Ascending aorta (tissue), 2 donors: ENCODE measurements around the gene RC3H1. TPM values are rescaled to one million over a fixed set of nuclear protein-coding genes. Genes with fewer than 3 reads are reported as not detected.
"Not testable (repeated sequence)": the region's sequence is repeated elsewhere in the genome, so short reads cannot be mapped to it uniquely, and the experiment has no call there.

Experiments
- DNase-seq, 2 donors: peaks; one replicate each; pipeline ENCODE4 v3.0.0-alpha.2; 2019; ENCODE audit warnings: low spot score in 2 of 2
- H3K27ac ChIP-seq, 2 donors: fragments of 200-600 bp; sonication (generic); one replicate each; pipeline ENCODE4 v1.5.1; 2016 to 2017; ENCODE audit warnings: mild to moderate bottlenecking in 1 of 2
- H3K27me3 ChIP-seq: fragments of 200-600 bp; sonication (generic); one replicate; pipeline ENCODE4 v1.5.1; 2017
- H3K36me3 ChIP-seq, 2 donors: fragments of 200-600 bp; sonication (generic); one replicate each; pipeline ENCODE4 v1.5.1; 2016
- H3K4me1 ChIP-seq, 2 donors: fragments of 200-600 bp; sonication (generic); one replicate each; pipeline ENCODE4 v1.5.1; 2016 to 2017; ENCODE audit warnings: mild to moderate bottlenecking in 1 of 2
- H3K4me3 ChIP-seq, 2 donors: fragments of 200-600 bp; sonication (generic); one replicate each; pipeline ENCODE4 v1.5.1; 2016 to 2017; ENCODE audit warnings: mild to moderate bottlenecking in 1 of 2
- H3K9me3 ChIP-seq, 2 donors: fragments of 200-600 bp; sonication (generic); one replicate each; pipeline ENCODE4 v1.5.1; 2016
- intact Hi-C: fragments of 100-400 bp; cut with DNase I; formaldehyde crosslinking; loops from one replicate; pipeline ENCODE4 v1.15.1; 2023
- total RNA-seq: library from RNA; depleted of rRNA; stranded (reverse); fragments of >200 nt; gene quantifications from one replicate; pipeline ENCODE4 v1.1.0, GENCODE V29; 2016
- TF ChIP-seq, protein P1 (sequence below), 3 experiments: fragments of 200-600 bp in 2 of 3; fragments of 450-650 bp in 1 of 3; sonication (generic) in 2 of 3; IDR thresholded peaks; one replicate each; pipeline ENCODE4 v1.5.1; 2016 to 2019; ENCODE audit warnings: antibody characterized with exemption in 3 of 3, mild to moderate bottlenecking in 1 of 3, moderate library complexity in 1 of 3

Gene RC3H1
- total RNA-seq, 1 donor from 2014 or later: 5.1 TPM

DNA sequence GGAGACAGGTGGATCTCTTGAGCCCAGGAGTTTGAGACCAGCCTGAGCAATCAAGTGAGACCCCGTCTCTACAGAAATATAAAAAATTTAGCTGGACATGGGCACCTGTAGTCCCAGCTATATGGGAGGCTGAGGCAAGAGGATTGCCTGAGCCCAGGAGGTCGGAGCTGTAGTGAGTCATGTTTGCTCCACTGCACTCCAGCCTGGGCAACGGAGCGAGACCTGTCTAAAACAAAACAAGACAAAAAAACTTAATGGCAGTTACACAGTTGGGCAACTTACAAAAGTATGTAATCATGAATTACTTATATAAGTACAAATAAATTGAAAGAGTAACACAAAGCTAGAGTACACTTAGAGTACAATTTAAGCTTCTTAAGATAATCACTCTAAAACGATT lies 25.2 kb downstream of the RC3H1 start:
- no peak overlapping the region for H3K4me3 ChIP-seq
- no peak overlapping the region for H3K27ac ChIP-seq
- no peaks in the 10 kb centered on the region for H3K27me3 ChIP-seq
- H3K9me3 ChIP-seq: no peaks in the 10 kb centered on the region
- peaks cover 6 to 8% of the 10 kb centered on the region in 2 donors for H3K36me3 ChIP-seq
- intact Hi-C loops: no loop called here
- no peak for DNase-seq
- TF ChIP-seq, protein P1, sequence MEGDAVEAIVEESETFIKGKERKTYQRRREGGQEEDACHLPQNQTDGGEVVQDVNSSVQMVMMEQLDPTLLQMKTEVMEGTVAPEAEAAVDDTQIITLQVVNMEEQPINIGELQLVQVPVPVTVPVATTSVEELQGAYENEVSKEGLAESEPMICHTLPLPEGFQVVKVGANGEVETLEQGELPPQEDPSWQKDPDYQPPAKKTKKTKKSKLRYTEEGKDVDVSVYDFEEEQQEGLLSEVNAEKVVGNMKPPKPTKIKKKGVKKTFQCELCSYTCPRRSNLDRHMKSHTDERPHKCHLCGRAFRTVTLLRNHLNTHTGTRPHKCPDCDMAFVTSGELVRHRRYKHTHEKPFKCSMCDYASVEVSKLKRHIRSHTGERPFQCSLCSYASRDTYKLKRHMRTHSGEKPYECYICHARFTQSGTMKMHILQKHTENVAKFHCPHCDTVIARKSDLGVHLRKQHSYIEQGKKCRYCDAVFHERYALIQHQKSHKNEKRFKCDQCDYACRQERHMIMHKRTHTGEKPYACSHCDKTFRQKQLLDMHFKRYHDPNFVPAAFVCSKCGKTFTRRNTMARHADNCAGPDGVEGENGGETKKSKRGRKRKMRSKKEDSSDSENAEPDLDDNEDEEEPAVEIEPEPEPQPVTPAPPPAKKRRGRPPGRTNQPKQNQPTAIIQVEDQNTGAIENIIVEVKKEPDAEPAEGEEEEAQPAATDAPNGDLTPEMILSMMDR (IDR thresholded peaks at IDR 0.05): no peak
- peaks cover 0 to 3% of the 10 kb centered on the region in 2 donors for H3K4me1 ChIP-seq

DNA sequence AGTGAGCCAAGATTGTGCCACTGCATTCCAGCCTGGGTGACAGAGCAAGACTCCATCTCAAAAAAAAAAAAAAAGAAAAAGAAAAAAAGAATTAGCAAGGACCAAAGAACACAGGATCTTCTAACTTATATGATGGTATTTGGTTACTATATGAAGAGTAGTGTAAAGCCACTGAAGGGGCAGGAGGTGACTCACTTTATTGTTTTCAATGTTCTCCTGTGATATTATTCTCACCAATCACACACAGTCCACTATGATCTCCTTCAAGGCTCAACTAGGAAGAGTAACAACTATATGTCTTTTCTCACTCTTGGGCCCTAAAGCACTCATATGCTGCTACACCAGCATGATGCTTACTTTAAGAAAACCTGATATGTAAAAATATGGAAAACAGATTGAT lies 26.7 kb downstream of the RC3H1 start:
- H3K27me3 ChIP-seq: no peaks in the 10 kb centered on the region
- no peak overlapping the region for H3K4me3 ChIP-seq
- TF ChIP-seq, protein P1 (IDR thresholded peaks at IDR 0.05): no peak
- no peak overlapping the region for H3K27ac ChIP-seq
- no peaks in the 10 kb centered on the region for H3K9me3 ChIP-seq
- H3K4me1 ChIP-seq: peaks cover 0 to 3% of the 10 kb centered on the region in 2 donors
- no peak for DNase-seq
- intact Hi-C loops: no loop called here
- peaks cover 13 to 21% of the 10 kb centered on the region in 2 donors for H3K36me3 ChIP-seq

DNA sequence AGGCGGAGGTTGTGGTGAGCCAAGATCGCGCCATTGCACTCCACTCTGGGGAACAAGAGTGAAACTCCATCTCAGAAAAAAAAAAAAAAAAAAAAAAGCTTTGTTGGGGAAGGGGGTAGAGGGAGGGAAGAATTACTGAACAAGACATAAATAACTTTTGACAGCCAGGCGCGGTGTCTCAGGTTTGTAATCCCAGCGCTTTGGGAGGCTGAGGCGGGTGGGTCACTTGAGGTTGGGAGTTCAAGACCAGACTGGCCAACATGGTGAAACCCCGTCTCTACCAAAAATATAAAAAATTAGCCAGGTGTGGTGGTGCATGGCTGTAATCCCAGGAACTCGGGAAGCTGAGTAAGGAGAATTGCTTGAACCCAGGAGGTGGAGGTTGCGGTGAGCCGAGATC lies 28.2 kb downstream of the RC3H1 start:
- H3K27me3 ChIP-seq, H3K4me3 ChIP-seq, DNase-seq, H3K27ac ChIP-seq, intact Hi-C loops, H3K9me3 ChIP-seq, H3K4me1 ChIP-seq: not testable (repeated sequence)
- H3K36me3 ChIP-seq: peaks cover 17 to 28% of the 10 kb centered on the region in 2 donors

DNA sequence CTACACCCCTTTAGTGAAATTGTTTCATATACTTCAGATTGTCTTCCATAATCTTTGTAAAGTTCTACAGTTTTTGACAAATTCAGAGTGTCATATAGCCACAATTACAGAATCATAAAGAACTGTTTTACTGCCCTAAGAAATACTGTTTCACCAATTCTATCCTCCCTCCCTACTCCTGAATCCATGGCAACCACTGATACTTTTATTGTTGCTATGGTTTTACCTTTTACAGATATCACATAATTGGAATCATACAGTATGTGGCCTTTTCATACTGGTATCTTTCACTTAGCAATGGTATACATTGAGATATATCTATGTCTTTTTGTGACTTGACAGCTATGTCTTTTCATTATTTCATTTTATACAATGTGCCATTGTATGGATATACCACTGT lies 34.1 kb downstream of the RC3H1 start:
- Histone ChIP-seq H3K4me3 (no peak overlapping the region), H3K27ac (no peak overlapping the region), H3K9me3 (no peaks in the 10 kb centered on the region), H3K4me1 (no peaks in the 10 kb centered on the region), H3K27me3 (no peaks in the 10 kb centered on the region), H3K36me3 (peaks cover 36 to 64% of the 10 kb centered on the region in 2 donors)
- intact Hi-C loops: loop anchor here (10.0 kb wide), 1 partner anchor 87 kb away; no protein-coding TSS in a partner anchor
- TF ChIP-seq, protein P1 (IDR thresholded peaks at IDR 0.05): no peak
- no peak for DNase-seq

DNA sequence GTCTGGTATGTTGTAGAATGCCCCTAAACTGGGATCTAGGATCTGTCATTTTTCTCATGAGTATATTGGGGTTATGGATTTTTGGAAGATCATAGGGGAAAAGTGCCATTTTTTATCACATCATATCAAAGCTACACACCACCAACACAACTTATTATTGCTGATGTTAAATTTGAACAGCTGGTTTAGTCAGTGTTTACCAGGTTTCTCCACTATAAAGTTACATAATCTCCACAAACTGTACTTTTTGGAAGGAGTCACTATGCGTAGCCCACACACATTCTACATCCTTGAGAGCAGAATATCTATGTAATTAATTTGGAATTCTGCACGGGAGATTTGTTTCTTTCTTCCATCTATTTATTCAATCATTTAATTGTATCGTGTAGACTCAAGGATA lies 35.2 kb downstream of the RC3H1 start:
- Histone ChIP-seq H3K9me3 (no peaks in the 10 kb centered on the region), H3K4me3 (no peak overlapping the region), H3K4me1 (no peaks in the 10 kb centered on the region), H3K27me3 (no peaks in the 10 kb centered on the region), H3K36me3 (peaks cover 35 to 67% of the 10 kb centered on the region in 2 donors), H3K27ac (no peak overlapping the region)
- TF ChIP-seq, protein P1 (IDR thresholded peaks at IDR 0.05): no peak
- intact Hi-C loops: loop anchor here (10.0 kb wide), 1 partner anchor 88 kb away; no protein-coding TSS in a partner anchor
- DNase-seq: no peak

DNA sequence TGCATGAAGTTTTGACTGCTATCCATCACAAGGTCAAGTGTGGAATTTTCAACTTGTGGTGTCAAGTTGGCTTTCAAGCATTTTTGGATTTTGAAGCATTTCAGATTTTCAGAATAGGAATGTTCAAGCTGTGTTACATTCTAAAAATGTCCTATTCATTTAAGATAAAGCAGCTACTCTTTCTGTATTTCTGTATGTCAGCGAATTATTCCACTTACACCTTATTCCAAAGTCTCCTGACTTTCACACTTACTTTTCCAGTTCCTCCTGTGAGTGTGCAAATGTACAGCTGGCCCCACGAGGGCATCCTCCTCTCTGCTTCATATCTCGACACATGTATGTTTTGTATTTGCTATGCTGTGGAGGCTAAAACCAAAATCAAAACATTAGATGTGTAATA lies 51.9 kb downstream of the RC3H1 start:
- no peaks in the 10 kb centered on the region for H3K9me3 ChIP-seq
- no peak for DNase-seq
- no peaks in the 10 kb centered on the region for H3K27me3 ChIP-seq
- intact Hi-C loops: no loop called here
- H3K36me3 ChIP-seq: peaks cover 64 to 85% of the 10 kb centered on the region in 2 donors
- TF ChIP-seq, protein P1 (IDR thresholded peaks at IDR 0.05): no peak
- H3K4me3 ChIP-seq: no peak overlapping the region
- no peaks in the 10 kb centered on the region for H3K4me1 ChIP-seq
- H3K27ac ChIP-seq: no peak overlapping the region

DNA sequence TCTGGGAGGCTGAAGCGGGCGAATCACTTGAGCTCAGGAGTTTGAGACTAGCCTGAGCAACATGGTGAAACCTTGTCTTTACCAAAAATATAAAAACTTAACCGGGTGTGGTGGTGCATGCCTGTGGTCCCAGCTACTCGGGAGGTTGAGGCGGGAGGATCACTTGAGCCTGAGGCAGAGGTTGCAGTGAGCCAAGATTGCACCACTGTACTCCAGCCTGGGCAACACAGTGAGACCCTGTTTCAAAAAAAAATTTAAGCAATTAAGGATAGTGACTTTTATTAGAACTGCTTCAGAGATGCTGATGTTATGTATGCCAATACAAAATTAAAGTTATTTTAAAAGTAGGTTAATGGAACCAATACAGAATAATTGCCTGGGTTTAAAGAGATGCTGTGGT lies 56.3 kb downstream of the RC3H1 start:
- H3K27me3 ChIP-seq, H3K4me3 ChIP-seq, H3K4me1 ChIP-seq, DNase-seq, H3K27ac ChIP-seq, H3K9me3 ChIP-seq, intact Hi-C loops: not testable (repeated sequence)
- H3K36me3 ChIP-seq: peaks cover 59 to 78% of the 10 kb centered on the region in 2 donors
